Measurements from ENCODE around the gene RBP7. TPM values are rescaled to one million over a fixed set of nuclear protein-coding genes. Genes with fewer than 3 reads are reported as not detected.

The RBP7 gene
- total RNA-seq, result 10 to 100 TPM; 12.7 to 20.6 (median 18.8) TPM

GRCh38 chr1:9996624-9997582, at the start of gene RBP7:
Gene RBP7, plus strand, starts transcription at chr1:9997228. Its CDS starts 31 bp downstream, at chr1:9997259.
- intact Hi-C loops (cut with DNase I; ENCODE audit: low total_unique reads), result no loop called here
- peak within 1 kb of the TSS; percentile 15 for H3K4me3 ChIP-seq (ENCODE audit: low read depth, poor library complexity, severe bottlenecking)
- TF ChIP-seq POLR2A (IDR thresholded peaks at IDR 0.05) (no peak), CTCF (IDR thresholded peaks at IDR 0.05) (no peak)
- DNase-seq (ENCODE audit: low spot score in 2 of 2), result peak in 1 of 2 donors; percentile 84
- 9 to 24% methylated on average over 20 to 53 of the region's 71 CpGs for WGBS, 2 donors

- intact Hi-C loops (cut with DNase I; ENCODE audit: low total_unique reads), result loop anchor here (10.0 kb wide), 1 partner anchor 67 kb away; no protein-coding TSS in a partner anchor
- 90% methylated on average over 8 of the region's 8 CpGs for WGBS, 2 donors
- DNase-seq (ENCODE audit: low spot score in 2 of 2), result no peak
- H3K4me3 ChIP-seq (ENCODE audit: low read depth, poor library complexity, severe bottlenecking), result no peak overlapping the region
- TF ChIP-seq CTCF (IDR thresholded peaks at IDR 0.05), result no peak
- TF ChIP-seq POLR2A (IDR thresholded peaks at IDR 0.05), result no peak
Measured at GRCh38 chr1:9957726-9958125, 39.3 kb upstream of the RBP7 start.

- 72 to 76% methylated on average over 4 of the region's 4 CpGs for WGBS, 2 donors
- H3K4me3 ChIP-seq (ENCODE audit: low read depth, poor library complexity, severe bottlenecking), result no peak overlapping the region
- no peak for TF ChIP-seq CTCF (IDR thresholded peaks at IDR 0.05)
- TF ChIP-seq POLR2A (IDR thresholded peaks at IDR 0.05), result no peak
- DNase-seq (ENCODE audit: low spot score in 2 of 2), result no peak
- intact Hi-C loops (cut with DNase I; ENCODE audit: low total_unique reads), result no loop called here
Measured at GRCh38 chr1:9960011-9960410, 37.0 kb upstream of the RBP7 start.

- H3K4me3 ChIP-seq (ENCODE audit: low read depth, poor library complexity, severe bottlenecking), result no peak overlapping the region
- WGBS, 2 donors, result 73 to 76% methylated on average over 12 of the region's 12 CpGs
- intact Hi-C loops (cut with DNase I; ENCODE audit: low total_unique reads), result no loop called here
- TF ChIP-seq POLR2A (IDR thresholded peaks at IDR 0.05), result no peak
- no peak for DNase-seq (ENCODE audit: low spot score in 2 of 2)
Measured at GRCh38 chr1:9960706-9961562, 36.1 kb upstream of the RBP7 start.

GRCh38 chr1:9984253-9984652, 12.8 kb upstream of the RBP7 start:
- H3K4me3 ChIP-seq (ENCODE audit: low read depth, poor library complexity, severe bottlenecking), result no peak overlapping the region
- WGBS, 2 donors, result 83 to 86% methylated on average over 5 of the region's 5 CpGs
- TF ChIP-seq POLR2A (IDR thresholded peaks at IDR 0.05) (no peak), CTCF (IDR thresholded peaks at IDR 0.05) (no peak)
- intact Hi-C loops (cut with DNase I; ENCODE audit: low total_unique reads), result no loop called here
- DNase-seq (ENCODE audit: low spot score in 2 of 2), result no peak

- intact Hi-C loops (cut with DNase I; ENCODE audit: low total_unique reads), result no loop called here
- TF ChIP-seq POLR2A (IDR thresholded peaks at IDR 0.05) (no peak), CTCF (IDR thresholded peaks at IDR 0.05) (no peak)
- H3K4me3 ChIP-seq (ENCODE audit: low read depth, poor library complexity, severe bottlenecking), result no peak overlapping the region
- no peak for DNase-seq (ENCODE audit: low spot score in 2 of 2)
- 59% methylated on average over 6 of the region's 6 CpGs for WGBS, 2 donors
Measured at GRCh38 chr1:9985001-9985400, 12.0 kb upstream of the RBP7 start.

Data from lower leg skin (tissue), 4 donors.